NCI-H748 (cell line): Measurements from ENCODE around the gene USP20.

Experiments used
- DNase-seq: peaks from one replicate; lab custom pipeline; 2025; ENCODE audit not compliant: unreplicated experiment; lab: John Stamatoyannopoulos, UW

USP20 gene

GRCh38 chr9:129914051-129914450 is 78.8 kb downstream of the USP20 start:
- no peak for DNase-seq

GRCh38 chr9:129916707-129917106 is 81.4 kb downstream of the USP20 start:
- no peak for DNase-seq

GRCh38 chr9:129918296-129918950 is 83.2 kb downstream of the USP20 start:
- DNase-seq, result no peak

- DNase-seq, result no peak
These were observed 84.0 kb downstream of the USP20 start for GRCh38 chr9:129919277-129919676.

GRCh38 chr9:129919841-129920240 is 84.6 kb downstream of the USP20 start:
- DNase-seq, result no peak

- DNase-seq, result no peak
These were observed 86.6 kb downstream of the USP20 start for GRCh38 chr9:129921905-129922304.

GRCh38 chr9:129923589-129923988 is 88.3 kb downstream of the USP20 start:
- no peak for DNase-seq

GRCh38 chr9:129929496-129930125 is 94.4 kb downstream of the USP20 start:
- no peak for DNase-seq

- DNase-seq, result no peak
These were observed 95.5 kb downstream of the USP20 start for GRCh38 chr9:129930743-129931142.
